ENCODE results near the gene APPBP2. TPM values are rescaled to one million over a fixed set of nuclear protein-coding genes. Genes with fewer than 3 reads are reported as not detected.
"Not testable (repeated sequence)": the region's sequence is repeated elsewhere in the genome, so short reads cannot be mapped to it uniquely, and the experiment has no call there.

APPBP2 gene
- total RNA-seq, 2 donors from 2014 or later, result 13.3 to 13.9 TPM

DNA sequence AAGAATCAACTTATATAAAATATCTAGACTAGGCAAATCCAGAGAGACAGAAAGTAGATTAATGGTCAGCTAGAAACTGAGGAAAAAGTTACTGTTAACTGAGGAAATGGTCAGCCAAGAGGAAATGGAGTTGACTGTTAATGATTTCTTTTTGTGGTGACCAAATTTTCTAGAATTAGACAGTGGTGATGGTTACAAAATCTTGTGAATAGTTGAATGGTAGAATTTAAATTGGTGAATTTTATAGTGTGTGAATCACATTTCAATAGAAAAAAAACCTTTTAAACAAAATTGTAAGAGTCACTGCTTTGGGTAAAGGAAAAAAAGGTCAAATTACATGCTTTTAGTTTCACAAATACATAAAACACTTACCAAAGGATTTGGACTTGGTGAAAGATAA, 30.0 kb downstream of the APPBP2 start:
- TF ChIP-seq, protein P1, sequence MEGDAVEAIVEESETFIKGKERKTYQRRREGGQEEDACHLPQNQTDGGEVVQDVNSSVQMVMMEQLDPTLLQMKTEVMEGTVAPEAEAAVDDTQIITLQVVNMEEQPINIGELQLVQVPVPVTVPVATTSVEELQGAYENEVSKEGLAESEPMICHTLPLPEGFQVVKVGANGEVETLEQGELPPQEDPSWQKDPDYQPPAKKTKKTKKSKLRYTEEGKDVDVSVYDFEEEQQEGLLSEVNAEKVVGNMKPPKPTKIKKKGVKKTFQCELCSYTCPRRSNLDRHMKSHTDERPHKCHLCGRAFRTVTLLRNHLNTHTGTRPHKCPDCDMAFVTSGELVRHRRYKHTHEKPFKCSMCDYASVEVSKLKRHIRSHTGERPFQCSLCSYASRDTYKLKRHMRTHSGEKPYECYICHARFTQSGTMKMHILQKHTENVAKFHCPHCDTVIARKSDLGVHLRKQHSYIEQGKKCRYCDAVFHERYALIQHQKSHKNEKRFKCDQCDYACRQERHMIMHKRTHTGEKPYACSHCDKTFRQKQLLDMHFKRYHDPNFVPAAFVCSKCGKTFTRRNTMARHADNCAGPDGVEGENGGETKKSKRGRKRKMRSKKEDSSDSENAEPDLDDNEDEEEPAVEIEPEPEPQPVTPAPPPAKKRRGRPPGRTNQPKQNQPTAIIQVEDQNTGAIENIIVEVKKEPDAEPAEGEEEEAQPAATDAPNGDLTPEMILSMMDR (IDR thresholded peaks at IDR 0.05), result no peak
- Histone ChIP-seq H3K36me3 (peaks cover 35% of the 10 kb centered on the region), H3K4me1 (peaks cover 0 to under 1% of the 10 kb centered on the region in 2 donors)

DNA sequence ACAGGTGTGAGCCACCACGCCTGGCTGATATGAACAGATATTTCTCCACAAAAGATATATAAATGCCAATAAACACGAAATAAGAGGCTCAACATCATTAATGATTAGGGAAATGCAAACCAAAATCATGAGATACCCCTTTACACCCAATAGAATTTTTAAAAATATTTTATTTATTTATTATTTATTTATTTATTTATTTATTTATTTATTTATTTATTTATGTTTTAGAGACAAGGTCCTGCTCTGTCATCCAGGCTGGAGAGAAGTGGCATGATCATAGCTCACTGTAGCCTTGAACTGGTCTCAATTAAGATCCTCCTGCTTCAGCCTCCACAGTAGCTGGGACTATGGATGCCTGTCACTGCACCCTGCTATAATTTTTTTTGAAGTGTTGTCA, 30.8 kb downstream of the APPBP2 start:
- Histone ChIP-seq H3K9me3 (no peaks in the 10 kb centered on the region), H3K27me3 (no peaks in the 10 kb centered on the region), H3K27ac (no peak overlapping the region), H3K4me1 (no peaks in the 10 kb centered on the region), H3K36me3 (peaks cover 43% of the 10 kb centered on the region), H3K4me3 (no peak overlapping the region)
- DNase-seq (ENCODE audit: low spot score), result no peak
- TF ChIP-seq, protein P1 (IDR thresholded peaks at IDR 0.05), result no peak

More for the DNA sequence above, 30.0 kb downstream of the APPBP2 start:
- Histone ChIP-seq H3K27ac (no peak overlapping the region), H3K4me3 (no peak overlapping the region), H3K27me3 (no peaks in the 10 kb centered on the region), H3K9me3 (no peaks in the 10 kb centered on the region)
- no peak for DNase-seq (ENCODE audit: low spot score)

DNA sequence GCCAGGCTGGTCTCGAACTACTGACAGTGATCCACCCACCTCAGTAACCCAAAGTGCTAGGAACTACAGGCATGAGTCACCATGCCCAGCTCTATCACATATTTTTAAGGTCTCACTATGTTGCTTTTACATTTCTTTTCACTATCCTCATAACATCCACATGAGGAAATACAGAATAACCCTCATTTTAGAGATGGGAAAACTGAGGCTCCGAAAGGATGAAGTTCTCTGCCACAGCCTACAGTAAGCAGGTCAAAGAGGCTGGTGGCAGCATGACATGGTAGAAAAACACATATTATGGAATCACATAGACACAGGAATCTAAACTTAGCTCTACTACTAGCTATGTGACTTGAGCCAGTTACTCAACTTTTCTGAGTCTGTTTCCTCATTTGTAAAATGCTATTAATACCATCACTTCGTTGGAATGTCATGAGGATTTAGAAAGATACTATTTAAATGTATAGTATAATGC, 32.2 kb downstream of the APPBP2 start:
- Histone ChIP-seq H3K36me3 (peaks cover 41% of the 10 kb centered on the region), H3K27ac (no peak overlapping the region), H3K9me3 (no peaks in the 10 kb centered on the region), H3K4me1 (no peaks in the 10 kb centered on the region), H3K4me3 (no peak overlapping the region), H3K27me3 (no peaks in the 10 kb centered on the region)
- DNase-seq (ENCODE audit: low spot score), result no peak
- TF ChIP-seq, protein P1 (IDR thresholded peaks at IDR 0.05), result no peak

DNA sequence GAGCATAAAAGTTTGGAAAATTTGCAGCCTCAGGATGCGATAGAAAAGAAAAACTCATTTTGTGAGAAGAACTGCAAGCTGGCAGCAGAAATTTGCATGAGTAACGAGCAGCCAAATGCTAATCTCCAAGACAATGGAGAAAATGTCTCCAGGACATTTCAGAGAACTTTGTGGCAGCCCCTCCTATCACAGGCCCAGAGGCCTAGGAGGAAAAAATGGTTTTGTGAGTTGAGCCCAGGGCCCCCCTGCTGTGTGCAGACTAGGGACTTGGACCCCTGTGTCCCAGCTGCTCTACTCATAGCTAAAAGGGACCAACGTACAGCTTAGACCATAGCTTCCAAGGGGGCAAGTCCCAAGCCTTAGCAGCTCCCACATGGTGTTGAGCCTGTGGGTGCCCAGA, 34.3 kb downstream of the APPBP2 start:
- H3K9me3 ChIP-seq, result no peaks in the 10 kb centered on the region
- DNase-seq (ENCODE audit: low spot score), result no peak
- no peaks in the 10 kb centered on the region for H3K27me3 ChIP-seq
- TF ChIP-seq, protein P1 (IDR thresholded peaks at IDR 0.05), result no peak
- peaks cover 49% of the 10 kb centered on the region for H3K36me3 ChIP-seq
- no peak overlapping the region for H3K4me3 ChIP-seq
- H3K27ac ChIP-seq, result no peak overlapping the region
- H3K4me1 ChIP-seq, result no peaks in the 10 kb centered on the region

DNA sequence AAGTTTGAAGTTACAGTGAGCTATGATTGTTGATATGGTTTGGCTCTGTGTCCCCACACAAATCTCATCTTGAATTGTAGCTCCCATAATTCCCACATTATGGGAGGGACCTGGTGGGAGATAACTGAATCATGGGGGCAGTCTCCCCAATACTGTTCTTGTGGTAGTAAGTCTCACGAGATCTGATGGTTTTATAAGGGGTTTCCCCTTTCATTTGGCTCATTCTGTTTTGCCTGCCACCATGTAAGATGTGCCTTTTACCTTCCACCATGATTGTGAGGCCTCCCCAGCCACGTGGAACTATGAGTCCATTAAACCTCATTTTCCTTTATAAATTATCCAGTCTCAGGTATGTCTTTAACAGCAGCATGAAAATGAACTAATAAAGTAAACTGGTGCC, 35.4 kb downstream of the APPBP2 start:
- DNase-seq (ENCODE audit: low spot score); H3K4me1 ChIP-seq; H3K27ac ChIP-seq; H3K9me3 ChIP-seq; H3K27me3 ChIP-seq; H3K4me3 ChIP-seq: not testable (repeated sequence)
- peaks cover 46% of the 10 kb centered on the region for H3K36me3 ChIP-seq

DNA sequence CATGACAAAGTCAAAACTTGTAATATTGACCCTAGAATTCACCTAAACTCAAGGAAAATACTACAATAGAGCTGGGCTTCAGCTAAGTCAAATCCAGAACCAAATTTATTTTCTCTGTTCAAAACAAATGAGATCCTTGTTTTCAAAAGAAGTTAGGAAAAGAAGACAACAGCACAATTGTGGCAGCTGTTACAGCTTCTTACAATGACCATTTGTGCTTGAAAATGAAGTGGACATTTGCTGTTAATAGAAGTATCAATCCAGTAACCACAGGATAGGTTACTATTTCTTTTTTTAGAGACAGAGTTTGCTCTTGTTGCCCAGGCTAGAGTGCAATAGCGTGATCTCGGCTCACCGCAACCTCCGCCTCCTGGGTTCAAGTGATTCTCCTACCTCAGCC, 44.4 kb downstream of the APPBP2 start:
- H3K36me3 ChIP-seq, result peaks cover 13% of the 10 kb centered on the region
- TF ChIP-seq, protein P1 (IDR thresholded peaks at IDR 0.05), result no peak
- DNase-seq (ENCODE audit: low spot score), result no peak
- no peak overlapping the region for H3K4me3 ChIP-seq
- no peaks in the 10 kb centered on the region for H3K9me3 ChIP-seq
- H3K27ac ChIP-seq, result no peak overlapping the region
- no peaks in the 10 kb centered on the region for H3K4me1 ChIP-seq
- no peaks in the 10 kb centered on the region for H3K27me3 ChIP-seq
